GM10266 (cell line): Measurements from ENCODE around the gene FGF14.

Experiments used
- DNase-seq: peaks from one replicate; pipeline ENCODE4 v3.0.0; 2012; ENCODE audit errors: extremely low spot score
- TF ChIP-seq, protein P1 (sequence below): IDR thresholded peaks from 2 replicates; pipeline ENCODE4 v1.5.1; 2012; ENCODE audit warnings: mild to moderate bottlenecking, low read depth; ENCODE audit not compliant: control insufficient read depth, insufficient read depth; ENCODE audit errors: missing control alignments

FGF14 gene

GRCh38 chr13:102237230-102237629, 164.6 kb downstream of the FGF14 start:
- DNase-seq = no peak
- TF ChIP-seq, protein P1, sequence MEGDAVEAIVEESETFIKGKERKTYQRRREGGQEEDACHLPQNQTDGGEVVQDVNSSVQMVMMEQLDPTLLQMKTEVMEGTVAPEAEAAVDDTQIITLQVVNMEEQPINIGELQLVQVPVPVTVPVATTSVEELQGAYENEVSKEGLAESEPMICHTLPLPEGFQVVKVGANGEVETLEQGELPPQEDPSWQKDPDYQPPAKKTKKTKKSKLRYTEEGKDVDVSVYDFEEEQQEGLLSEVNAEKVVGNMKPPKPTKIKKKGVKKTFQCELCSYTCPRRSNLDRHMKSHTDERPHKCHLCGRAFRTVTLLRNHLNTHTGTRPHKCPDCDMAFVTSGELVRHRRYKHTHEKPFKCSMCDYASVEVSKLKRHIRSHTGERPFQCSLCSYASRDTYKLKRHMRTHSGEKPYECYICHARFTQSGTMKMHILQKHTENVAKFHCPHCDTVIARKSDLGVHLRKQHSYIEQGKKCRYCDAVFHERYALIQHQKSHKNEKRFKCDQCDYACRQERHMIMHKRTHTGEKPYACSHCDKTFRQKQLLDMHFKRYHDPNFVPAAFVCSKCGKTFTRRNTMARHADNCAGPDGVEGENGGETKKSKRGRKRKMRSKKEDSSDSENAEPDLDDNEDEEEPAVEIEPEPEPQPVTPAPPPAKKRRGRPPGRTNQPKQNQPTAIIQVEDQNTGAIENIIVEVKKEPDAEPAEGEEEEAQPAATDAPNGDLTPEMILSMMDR = no peak

DNA sequence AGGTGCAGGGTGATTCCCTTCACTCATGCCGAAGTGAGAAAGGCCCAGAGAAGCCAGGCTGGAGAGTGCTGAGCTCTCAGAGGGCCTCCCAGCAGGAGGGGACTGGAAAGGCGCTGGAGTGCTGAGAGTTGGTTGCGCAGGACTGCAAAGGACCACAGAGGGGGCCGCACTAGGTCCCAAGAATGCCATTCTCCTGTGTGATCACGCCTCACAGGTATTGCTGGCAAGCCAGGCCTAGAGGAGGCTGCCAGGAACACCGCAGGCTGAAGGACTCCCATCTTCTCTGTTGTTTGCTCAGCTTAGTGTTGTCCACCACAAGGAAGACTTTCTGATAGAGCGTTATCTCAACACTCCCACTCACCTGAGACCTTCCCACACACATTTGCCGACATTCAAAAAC, 165.0 kb downstream of the FGF14 start:
- TF ChIP-seq, protein P1 = no peak
- no peak for DNase-seq

- no peak for DNase-seq
- TF ChIP-seq, protein P1 = no peak
Observed at GRCh38 chr13:102236341-102236740, 165.5 kb downstream of the FGF14 start.

- no peak for DNase-seq
- TF ChIP-seq, protein P1 = no peak
Observed at GRCh38 chr13:102235689-102236088, 166.2 kb downstream of the FGF14 start.

DNA sequence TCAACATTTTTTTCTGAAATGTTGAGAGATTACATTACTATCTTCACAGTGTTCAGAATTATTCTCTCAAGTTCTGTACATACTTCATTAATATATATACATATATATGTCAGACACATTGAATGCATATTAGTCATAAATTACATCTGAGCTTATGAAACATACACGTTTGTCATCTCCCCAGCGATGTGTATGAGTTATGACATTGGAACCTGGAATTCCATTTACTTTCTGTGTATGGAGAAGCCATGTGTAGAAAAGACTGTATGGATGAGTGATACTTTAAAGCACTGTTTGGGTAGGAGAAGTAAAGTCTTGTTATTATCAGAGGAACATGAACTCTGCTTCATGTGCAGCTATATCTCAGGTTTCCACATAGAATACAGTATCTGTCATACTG, 167.2 kb downstream of the FGF14 start:
- no peak for DNase-seq
- TF ChIP-seq, protein P1 = no peak

DNA sequence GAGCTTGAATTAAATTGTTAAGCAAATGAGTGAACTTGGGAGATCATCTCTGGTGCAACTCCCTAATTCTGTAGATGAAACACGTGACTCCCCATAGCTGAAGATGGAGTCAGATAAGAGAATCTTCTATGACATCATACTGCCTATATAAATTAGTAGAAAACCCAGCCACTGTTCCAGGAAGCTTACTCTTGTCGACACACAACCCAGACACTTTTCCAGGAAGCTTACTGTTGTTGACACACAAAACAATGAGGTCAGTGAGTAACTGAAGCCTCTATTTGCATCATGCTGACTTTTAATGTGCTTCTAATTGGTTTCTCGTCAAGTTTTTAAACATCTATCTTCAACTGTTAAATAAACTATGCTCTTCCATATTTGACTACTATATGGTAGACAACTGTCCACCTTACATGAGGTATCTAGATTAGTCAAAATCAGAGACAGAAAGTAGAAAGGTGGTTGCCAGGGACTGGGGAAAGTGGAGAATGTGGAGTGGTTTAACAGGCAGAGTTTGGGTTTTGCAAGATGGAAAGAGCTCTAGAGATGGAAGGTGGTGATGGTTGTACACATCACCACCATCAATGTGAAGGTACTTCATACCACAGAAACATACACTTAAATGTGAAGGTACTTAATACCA, 168.2 kb downstream of the FGF14 start:
- TF ChIP-seq, protein P1 = no peak
- no peak for DNase-seq

- DNase-seq = no peak
Observed at GRCh38 chr13:102231479-102231878, 170.4 kb downstream of the FGF14 start.

More at GRCh38 chr13:102231479-102231878, 170.4 kb downstream of the FGF14 start:
- TF ChIP-seq, protein P1 = no peak
